ENCODE measurements around the gene RRP15.
"Not testable (repeated sequence)": the region's sequence is repeated elsewhere in the genome, so short reads cannot be mapped to it uniquely, and the experiment has no call there.

Gene RRP15

DNA sequence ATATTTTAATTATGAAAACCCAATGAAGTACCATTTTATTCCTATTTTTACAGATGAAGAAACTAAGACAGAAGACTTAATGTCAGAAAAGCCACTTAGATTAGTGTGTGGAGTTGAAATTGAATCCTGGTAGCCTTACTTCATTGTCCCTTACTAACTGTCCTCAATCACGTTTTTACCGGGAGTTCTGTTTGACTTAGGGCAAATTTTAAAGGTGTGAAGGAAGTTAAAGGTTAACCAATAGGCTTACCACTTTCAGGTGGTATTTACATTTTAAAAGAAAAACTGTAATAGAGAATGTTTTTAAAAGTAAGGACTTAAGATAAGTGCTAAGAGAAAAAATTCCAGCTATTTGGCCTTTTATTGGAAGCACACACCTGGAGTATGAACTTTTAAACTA, 12.4 kb downstream of the RRP15 start:
- no peak for DNase-seq

DNA sequence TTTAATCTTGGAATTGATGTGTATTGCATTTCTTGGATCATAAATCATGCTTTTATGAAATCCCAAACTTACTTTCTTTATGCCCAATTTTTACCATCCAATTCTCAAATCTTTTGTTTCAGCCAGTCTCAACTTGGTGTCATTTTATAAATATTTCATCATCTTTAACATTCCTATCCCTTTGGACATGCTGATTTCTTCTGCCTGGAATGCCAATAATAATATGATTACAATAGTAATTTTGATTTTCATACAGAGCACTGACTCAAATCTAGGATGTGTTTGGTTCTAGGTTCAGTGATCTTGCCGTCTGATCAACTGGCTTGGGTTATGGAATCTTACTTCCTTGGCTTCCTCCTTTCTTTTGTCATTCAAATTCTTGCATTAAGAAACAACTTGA, 12.8 kb downstream of the RRP15 start:
- no peak for DNase-seq

DNA sequence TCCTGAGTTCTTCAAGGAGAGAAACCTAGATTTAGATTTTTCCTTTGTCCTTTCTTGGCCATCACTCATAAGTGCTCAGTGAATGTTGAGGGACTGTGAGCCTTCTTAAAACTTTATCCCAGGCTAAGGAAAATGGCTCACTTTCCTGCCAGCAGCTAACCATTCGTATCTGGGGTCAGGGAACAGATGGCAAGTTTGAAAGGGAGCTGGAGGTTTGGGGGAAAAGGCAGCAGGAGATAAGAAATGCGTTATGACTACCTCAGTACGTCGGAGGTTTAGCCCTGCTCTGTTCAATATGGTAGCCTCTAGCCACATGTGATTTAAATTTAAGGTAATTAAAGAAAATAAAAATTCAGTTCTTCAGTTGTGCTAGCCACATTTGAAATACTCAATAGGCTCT, 13.3 kb downstream of the RRP15 start:
- DNase-seq = no peak

DNA sequence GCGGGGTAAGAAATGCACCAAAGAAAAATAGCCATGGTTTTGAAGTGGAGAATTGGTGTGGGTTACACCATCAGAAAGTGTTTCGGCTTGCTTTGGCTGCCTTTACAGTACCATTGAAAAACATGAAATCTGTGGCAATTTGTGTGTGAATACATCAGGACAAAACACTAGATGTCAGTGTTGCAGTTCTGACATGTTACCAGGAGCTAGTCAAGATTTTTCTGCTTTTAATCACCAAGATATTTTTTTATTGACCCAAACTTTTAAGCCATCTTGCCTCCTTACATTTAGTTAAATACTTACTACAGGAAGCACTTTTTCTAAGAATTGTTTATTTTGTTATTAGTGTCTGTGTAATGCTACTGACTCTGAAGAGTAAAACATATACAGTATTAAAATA, 14.3 kb downstream of the RRP15 start:
- no peak for DNase-seq

DNA sequence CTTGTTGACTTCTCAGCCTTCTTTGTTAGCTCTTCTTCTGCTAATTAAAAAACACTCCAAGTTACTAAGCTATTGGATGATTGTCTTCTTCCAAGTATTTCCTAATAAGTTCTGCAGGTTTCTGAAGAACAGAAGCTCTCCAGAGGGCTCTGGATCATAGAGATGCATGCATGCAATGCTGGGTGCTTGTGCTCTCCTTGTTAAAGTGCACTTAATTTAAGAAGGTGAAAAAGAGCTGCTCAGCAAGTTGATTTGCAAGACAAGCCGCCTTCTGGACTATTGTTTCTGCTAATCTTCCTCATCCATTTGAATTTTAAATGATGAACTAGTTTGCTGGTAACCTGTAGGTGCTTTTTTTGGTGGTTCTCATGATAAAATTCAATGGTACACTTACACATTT, 16.1 kb downstream of the RRP15 start:
- DNase-seq = no peak

DNA sequence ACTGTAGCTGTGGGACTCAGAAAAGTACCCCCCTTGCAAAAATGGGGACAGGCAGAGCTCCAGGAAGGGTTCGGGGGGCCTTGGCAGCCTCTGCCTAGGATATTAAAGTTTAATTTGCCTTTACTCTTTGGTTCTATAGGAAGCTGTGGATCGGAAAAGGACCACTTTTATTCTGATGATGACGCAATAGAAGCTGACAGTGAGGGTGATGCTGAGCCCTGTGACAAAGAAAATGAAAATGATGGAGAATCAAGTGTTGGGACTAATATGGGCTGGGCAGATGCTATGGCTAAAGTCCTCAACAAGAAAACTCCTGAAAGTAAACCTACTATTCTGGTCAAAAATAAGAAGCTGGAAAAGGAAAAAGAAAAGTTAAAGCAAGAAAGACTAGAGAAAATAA, 17.1 kb downstream of the RRP15 start:
- no peak for DNase-seq

DNA sequence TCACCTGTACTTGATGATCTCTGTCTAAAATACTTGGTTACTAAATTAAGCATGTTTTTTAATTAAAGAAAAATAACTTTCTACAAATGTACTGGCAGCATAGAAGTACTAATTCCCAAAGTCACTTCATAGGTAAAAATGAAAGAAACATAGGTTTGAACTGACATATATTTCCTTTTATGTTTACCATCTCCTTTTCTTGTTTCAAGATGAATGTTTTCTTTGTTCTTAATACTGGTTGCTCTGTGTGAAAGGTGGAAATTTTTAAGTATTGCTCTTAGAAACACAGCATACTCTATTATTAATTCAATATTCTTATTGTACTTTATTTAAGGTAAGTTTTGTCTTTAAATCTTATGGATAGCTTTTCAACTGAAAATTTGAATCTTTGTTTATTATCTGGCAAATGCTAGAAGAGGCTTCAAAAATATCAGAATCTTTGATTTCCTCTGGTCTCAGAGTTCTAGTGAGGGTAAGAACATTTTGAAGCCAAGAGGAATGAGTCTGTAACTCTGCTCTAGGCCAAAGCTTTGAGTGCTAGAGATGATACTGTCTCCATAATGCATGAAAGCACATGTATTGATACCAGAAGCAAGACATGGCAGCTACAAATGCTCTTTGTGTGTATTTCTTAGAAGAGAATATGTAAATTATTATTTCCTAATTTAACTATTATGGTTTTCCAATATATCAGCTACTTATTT, 18.2 kb downstream of the RRP15 start:
- DNase-seq = no peak

DNA sequence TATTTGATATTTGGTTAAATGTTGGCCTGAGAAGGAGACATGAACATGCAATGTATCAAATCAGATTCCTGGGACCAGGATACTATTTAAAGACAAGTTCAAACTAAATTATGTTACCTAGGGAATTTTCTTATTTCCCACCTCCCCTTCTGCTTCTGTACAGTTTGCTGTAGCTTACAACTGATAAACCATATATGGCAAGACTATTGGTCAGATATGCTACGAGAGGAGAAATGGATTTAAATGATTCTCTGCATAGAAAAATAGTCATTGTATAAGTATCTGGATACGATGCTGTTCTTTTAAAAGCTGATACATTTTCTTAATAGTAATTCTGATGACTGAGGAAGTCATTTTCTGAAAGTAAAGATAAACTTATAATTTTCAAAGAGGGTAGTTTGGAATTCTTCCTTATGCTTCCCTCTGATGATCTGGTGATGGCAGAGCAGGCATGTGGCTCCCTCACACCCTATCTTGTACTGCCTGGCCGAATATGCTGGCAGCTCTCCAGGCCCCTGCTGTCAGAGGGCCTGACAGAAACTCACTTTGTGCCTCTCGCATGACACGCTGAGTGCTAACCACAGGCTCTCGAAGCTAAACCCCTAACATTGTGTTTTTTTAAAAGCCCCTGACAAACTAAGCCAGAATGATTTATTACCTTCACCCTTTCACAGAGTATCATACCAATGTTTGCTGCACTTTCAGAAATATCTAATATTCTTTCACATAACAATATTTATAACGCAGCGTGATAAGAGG, 19.4 kb downstream of the RRP15 start:
- DNase-seq = no peak

DNA sequence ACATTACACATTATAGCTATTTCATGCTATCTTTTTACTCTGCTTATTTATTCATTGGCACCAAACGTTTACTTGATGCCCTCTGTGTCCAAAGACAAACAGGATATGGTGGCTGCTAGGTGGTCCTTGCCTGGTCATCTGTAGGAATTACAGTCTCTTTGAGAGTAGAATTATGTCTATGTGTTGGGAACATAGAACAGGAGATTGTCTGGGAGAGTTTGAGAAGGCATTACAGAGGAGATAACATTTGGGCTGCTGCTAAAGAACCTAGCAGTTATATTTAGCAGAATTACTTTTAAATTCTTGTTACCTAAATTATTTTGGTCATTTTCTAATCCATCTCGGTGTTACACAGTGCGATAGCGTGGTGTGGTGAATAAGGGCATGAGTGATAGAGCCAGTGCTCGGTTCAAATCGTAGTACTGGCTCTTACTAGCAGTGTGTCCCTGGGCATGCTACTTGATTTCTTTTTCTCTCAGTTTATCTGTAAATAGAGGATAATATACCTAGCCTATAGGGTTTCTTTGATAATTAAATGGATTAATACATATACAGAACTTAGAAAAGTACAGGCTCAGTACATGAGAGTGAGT, 20.5 kb downstream of the RRP15 start:
- no peak for DNase-seq

DNA sequence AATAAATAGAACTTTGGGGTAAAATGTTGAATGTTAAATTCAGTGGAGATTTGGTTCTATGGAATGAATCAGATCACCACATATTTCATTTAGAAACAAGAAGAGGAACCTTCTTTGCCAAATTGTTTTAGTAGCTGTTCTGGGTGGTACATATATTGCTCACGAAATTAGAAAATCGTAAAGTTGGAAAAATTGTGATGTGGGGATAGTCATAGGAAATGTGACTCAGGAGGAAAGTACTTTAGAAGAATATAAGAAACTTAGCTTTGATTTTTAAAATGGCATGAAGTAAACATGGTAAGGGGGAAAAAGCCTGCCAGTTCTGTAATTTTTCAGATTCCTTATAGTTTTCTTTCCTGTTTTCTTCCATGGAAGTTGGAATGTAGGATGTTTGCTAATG, 27.4 kb downstream of the RRP15 start:
- DNase-seq = no peak

DNA sequence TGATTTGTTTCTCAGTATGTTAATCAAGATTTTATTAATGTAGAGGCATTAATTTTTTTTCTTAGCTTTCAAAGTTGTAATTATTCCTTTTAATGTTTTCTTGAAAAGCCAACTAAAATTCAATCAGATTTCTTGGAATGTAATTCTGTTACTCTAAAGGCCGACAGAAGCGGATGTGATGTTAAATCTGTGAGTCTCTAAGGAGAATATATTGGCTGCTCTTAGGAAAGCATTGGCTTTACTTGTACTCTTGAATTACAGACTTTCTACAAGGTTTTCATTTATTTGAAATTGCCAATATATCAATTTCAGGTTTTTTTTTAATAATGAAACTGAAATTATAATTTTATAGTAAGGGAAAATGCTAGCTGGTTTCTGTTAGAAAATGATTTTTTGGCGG, 29.2 kb downstream of the RRP15 start:
- DNase-seq = no peak

DNA sequence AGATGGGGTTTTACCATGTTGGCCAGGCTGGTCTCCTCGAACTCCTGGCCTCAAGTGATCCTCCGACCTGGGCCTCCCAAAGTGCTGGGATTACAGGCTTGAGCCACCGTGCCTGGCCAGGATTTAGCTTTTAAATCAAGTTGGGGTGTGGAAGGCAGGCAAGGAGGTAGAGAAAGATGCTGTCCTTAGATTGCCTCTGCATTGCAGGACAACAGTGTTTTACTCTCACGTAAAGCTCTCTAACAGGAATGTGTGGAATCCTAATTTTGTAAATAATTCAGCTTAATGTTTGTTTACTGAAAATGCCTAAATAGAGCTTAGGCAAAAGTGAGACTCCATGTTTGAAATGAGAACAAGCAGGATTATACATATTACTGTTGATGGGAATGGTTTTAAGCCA, 30.5 kb downstream of the RRP15 start:
- DNase-seq = no peak

DNA sequence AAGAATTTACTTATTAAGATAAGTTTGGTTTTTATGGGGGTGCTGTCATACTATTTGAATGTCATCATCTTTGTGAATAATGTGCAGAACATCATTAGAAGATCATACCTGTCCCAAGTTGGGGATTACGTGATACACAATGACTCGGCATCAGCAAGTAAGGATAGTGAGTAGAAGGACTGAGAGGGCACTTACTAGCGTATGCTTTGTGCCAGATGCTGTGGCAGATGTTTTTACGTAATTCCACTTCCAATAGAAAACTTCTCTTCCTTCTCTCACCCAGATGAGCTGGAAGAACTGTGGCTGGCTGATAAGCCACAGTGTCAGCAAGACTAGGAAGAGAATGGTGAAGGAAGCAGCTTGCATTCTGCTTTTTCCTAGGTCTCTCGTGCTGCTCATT, 32.0 kb downstream of the RRP15 start:
- DNase-seq = no peak

DNA sequence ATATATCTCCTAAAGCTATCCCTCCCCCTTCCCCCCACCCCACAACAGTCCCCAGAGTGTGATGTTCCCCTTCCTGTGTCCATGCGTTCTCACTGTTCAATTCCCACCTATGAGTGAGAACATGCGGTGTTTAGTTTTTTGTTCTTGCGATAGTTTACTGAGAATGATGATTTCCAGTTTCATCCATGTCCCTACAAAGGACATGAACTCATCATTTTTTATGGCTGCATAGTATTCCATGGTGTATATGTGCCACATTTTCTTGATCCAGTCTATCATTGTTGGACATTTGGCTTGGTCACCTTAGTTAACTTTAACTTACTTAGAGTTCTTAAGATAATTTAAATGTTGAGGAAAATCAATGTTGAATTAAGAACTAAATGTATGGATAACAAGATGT, 35.1 kb downstream of the RRP15 start:
- not testable (repeated sequence) for DNase-seq

DNA sequence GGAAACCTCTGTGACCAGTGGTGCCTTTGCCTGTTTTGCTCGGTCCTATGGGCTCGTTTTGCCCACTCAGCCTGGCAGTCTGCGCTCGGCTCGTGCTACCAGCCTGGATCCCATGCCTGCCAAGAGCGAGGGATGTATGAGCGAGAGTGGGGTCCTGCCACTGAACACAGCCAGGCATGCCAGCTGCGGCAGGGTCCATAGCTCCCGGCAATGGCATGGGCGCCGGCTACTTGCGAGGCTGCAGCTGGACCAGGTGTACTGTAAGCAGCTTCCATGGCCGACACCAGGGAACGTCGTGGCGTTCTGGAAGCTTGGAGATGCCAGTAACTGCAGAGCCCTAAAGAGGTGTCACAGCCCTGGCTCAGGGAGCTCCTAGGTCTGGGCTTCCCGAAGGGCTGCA, 37.7 kb downstream of the RRP15 start:
- DNase-seq = no peak

DNA sequence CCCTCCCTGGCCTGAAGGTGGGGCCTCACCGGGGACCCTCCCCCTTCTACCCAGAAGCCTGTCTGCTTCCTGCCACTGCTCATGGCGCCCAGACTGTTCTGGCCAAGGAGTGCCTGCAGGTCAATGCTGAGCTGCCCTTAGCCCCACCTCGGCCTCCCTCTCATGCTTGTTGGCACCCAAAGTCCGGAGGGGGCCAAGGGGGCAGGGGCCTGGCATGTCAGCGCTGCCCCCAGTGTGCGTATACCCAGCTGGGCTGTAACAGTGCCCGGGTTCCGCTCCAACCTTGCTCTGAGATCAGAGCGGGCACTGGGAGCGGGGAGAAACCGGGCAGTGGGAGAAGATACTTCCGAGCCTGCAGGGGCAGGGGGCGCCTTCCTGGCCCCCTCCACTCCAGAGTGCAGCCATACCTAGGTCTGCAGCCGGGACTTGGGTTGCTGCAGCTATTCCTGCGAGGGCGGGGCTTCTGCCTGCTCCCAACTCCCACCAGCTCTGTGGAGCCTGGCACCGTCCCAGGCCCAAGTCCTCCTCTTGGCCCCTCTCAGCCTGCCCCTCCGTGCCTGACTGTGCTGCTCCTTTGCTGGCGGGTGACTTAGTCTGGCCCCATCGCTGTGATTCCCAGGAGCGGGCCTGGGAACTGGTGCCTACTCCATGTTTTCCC, 38.6 kb downstream of the RRP15 start:
- no peak for DNase-seq

DNA sequence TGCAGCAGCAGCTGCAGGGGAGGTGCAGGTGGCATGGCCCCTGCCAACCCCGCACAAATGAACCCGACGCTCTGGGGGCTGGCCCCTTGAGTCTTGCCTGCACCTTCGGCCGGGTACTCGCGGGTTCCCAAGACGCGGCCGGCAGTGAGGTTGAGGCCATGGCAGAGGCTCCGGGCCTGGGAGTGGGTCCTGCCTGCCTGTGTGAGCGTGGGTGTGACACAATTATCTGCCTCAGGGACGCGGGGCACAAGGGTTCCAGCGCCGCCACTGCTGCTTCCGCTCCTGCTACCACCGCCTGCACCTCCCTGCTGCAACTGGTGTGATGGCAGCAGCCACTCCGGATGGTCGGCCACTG, 39.1 kb downstream of the RRP15 start:
- no peak for DNase-seq

DNA sequence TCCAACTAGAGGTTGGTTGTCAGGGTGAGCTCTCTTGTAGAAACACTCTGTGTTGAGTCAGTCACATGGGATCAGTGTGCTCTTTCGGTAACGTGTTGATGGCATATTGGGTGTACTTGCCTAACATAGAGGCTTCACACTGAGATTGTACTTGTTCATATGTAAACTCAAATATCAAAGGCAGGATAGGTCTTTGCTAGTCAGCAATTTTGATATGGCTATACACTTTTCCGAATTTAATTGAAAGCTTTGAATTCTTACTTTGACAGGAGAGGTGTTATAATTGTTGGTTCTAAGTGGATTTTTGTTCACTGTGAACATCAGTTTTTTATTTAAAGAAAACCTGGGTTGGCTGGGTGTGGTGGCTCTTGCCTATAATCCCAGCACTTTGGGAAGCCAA, 43.7 kb downstream of the RRP15 start:
- no peak for DNase-seq

DNA sequence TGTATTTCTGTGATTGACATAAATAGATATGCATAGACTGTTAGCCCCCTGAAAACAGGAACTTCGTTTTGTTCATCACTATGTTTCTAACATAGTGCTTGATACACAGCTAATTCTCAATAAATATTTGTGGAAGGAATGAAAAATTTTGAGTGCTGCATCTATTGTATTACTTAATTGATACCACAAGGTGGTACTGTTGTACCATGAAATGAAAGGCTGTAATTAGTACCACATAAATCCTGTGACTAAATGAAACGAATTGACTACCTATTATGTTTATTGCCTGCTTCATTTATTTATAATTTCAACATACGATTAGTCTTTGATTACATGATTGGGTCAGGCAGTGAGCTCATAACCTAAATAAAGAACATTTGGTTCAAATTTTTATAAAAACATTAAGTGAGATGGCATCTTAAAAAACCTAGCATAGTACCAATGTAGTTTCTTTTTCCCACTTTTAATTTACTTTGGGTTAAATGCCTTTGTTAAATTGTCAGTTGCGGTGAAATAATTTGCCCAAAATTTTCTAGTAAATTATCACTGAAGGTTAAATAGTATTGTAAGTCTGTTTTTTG, 45.0 kb downstream of the RRP15 start:
- DNase-seq = no peak

DNA sequence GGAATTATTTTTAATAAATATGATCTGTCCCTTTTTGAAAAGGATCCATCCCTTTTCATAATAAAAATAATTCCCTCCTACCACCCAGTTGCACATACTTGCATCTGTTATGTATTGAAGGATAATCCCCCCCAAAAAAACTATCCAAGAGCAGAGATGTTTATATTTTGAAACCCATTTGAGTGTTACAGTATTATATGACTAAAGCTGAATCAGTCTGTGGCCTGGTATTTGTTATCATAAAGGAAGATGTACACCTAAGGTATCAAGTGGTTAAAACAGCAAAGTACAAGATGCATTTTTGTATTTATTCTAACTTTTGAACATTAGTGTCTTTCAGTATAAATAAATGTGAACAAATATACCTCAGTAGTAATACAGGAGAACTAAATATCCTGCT, 47.3 kb downstream of the RRP15 start:
- DNase-seq = no peak

DNA sequence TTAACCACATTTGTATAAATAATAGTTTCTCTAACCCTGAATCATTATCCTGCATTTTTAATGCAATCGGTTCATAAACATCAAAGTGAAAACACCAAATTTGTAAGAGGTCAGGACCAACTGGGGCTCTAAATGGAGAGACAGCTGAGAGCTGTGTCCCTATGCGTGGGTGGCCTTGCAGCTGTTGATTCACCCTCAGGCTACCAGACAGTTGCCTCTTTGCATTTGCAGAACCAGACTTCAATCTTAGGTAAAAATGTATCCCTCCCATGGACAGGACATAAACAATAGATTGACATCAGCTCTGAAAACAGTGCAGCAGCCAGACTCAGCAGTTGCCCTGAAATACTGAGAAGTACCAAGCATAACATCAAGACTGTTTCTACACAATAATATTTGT, 51.2 kb downstream of the RRP15 start:
- no peak for DNase-seq

DNA sequence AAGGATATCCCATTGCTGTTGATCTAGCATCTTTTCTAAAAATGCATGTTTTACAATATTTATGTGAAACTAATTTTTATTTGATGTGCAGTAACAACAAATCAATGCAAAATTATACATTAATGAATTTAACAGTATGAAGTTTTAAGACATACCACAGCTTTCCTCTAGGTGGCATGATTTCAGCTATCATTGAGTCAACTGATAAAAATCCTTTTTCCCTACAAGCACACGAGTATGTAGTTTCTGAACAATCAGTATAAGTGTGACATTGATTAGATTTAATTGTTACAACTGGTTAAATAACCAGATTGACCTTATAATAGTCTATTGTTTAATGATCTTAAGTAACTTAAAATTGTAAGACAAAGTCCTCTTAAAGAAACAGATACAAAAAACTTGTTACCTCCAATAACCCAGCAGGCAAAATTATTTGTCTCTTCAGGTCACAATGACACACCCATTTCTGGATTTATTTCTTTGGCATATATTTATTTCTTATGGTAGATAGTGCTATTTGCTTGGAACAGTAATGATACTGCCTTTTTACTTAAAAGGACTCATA, 54.3 kb downstream of the RRP15 start:
- DNase-seq = no peak

DNA sequence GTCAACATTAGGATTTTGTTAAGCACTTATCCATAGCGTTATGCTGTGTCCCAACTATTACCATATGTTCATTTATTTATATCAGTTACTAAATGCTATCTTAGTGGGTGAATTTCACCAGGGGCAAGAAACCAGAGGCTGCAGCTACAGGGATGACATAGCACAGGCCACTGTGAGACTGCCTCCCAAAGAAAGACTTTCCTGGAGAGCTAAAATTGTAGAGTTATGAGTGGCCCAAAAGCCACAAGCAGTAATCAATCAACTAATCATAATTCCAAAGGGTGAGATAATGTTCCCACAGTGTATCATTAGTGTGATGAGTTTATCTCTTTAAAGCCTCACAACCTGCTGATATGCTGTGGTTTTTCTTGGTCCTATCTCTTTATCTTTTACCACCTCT, 56.2 kb downstream of the RRP15 start:
- DNase-seq = no peak

Measured in CD4-positive, alpha-beta T cell treated with Interleukin-17A for 4 hours (primary cell).